ENCODE results near the gene ASAP2.

ASAP2 gene

GRCh38 chr2:9179572-9180201, 26.9 kb upstream of the ASAP2 start:
- DNase-seq (ENCODE audit: low read depth in 2 of 2): no peak

DNA sequence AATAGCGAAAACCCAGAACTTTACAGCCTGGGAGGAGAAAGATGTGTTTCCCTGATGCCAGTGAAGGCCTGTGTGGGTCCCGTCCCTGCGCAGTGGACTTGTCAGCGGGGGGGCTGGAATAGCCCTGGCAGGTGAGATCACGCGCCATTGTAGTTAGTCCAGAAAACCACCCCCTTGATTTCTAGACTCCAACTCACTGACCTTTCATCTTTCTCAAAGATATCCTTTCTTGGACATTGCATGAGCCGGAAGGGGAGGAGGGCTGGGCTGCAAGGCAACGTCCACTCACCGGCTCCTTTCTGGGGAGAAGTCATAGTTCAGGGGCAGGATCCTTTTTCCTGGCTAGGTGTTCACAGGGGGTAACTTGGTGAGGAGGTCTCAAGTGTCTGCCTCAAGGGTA, 22.3 kb upstream of the ASAP2 start:
- DNase-seq (ENCODE audit: low read depth in 2 of 2): no peak

DNA sequence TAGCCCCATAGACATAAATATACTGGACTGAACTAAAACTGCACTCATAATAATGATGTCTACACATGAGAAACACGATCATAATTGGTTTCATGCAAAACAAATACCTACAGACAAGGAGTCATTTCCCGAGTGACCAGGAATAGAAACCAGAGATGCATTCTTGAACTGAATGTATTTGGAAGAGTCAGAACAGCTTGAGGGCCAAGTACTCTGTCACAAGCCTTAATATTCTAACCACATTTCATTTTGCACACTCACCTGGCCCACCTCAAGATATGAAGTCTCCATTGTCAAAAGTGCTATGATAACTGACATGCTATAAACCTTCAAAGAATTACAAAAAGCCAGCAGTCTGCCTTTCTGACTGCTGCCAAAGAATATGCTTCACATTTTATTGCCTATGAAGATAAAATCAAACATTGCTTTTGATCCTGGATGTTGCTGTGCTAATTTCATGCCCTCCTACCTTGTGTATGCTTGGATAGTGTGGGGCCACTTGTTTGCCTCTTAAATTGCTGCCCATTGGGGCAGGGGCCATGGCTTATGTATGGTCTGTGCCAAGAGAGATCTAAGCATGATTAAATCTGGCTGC, 18.9 kb upstream of the ASAP2 start:
- DNase-seq (ENCODE audit: low read depth in 2 of 2): no peak

DNA sequence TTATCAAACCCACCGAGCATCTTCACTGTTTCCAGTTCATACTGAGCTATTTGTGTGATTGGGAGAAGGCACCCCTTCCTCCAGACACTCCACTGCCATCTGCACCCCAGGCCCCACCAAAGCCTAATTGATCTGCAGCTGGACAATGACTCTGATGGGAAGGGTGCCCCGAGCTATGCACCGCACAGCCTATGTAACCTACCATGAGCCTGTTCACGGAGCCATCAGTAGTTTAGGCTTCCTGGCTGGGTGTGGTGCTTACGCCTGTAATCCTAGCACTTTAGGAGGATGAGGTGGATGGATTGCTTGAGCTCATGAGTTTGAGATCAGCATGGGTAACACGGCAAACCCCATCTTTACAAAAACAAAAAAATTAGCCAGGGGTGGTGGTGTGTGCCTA, 17.8 kb upstream of the ASAP2 start:
- no peak for DNase-seq (ENCODE audit: low read depth in 2 of 2)

DNA sequence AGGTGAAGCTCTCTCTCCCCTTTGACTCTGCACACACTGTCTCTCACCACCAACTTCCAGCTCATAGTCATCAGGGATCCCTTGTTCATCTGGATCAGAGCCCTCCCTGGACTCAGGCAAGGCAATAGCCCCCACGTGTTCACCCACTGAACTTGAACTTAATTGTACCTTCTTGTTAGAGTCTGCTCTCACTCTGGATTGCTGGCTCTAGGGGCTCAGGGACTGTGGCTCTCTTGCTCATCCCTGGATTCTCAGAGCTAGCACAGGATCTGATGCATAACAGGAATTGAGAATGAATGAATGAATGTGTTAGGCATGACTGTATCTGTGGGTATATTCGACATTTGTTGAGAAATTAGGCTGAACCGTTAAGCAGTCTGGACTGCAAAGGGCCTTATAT, 16.7 kb upstream of the ASAP2 start:
- no peak for DNase-seq (ENCODE audit: low read depth in 2 of 2)

DNA sequence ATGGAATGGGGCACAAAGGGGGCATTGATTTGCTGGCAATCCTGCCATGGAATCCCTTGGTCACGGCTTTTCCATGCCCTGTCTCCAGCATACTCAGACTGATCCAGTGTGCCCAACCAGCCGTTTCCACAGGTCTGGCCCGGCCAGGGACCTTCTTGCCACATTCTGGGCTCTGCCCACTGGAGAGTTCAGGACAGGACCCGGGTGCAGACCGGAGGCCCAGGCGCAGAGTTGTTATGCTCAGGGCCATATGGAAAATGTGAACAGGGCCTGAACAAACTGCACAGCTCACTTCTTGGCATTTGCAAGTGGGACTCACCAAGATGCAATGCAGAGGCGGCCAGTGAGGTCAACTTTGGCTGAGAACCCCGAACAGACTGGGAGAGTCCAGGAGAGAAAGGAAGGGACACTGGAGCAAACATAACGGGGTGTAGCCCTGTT, 15.6 kb upstream of the ASAP2 start:
- no peak for DNase-seq (ENCODE audit: low read depth in 2 of 2)

DNA sequence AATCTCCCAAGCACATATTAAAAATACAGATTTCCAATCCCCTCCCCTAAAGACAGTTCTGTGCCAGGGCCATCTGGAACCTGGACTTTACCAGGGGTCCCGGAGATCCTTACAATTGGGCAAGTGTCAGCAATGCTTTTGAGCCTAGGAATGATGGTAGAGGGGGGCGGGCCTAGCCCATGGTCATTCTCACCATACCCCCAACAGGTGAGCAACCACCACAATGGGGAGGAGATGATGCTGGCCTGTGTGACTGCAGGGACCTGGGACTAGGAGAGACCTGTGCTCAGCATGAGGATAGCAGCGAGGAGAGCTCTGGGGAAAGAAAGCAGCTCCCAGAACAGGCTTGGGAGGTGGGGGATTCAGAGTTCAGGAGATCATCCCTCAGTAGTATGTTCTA, 13.9 kb upstream of the ASAP2 start:
- no peak for DNase-seq (ENCODE audit: low read depth in 2 of 2)

DNA sequence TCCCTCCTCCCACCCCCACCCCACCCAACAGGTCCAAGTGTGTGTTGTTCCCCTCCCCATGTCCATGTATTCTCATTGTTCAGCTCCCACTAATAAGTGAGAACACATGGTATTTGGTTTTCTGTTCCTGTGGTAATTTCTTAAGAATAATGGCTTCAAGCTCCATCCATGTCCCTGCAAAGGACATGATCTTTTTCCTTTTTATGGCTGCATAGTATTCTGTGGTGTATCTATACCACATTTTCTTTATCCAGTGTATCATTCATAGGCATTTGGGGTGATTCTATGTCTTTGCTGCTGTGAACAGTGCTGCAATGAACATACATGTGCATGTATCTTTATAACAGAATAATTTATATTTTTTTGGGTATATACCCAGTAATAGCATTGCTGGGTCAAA, 12.3 kb upstream of the ASAP2 start:
- DNase-seq (ENCODE audit: low read depth in 2 of 2): no peak

- no peak for DNase-seq (ENCODE audit: low read depth in 2 of 2)
These were observed 10.0 kb upstream of the ASAP2 start for GRCh38 chr2:9196637-9197036.

- DNase-seq (ENCODE audit: low read depth in 2 of 2): no peak
These were observed 8.7 kb upstream of the ASAP2 start for GRCh38 chr2:9197916-9198315.

GRCh38 chr2:9199716-9200632, 6.6 kb upstream of the ASAP2 start:
- no peak for DNase-seq (ENCODE audit: low read depth in 2 of 2)

DNA sequence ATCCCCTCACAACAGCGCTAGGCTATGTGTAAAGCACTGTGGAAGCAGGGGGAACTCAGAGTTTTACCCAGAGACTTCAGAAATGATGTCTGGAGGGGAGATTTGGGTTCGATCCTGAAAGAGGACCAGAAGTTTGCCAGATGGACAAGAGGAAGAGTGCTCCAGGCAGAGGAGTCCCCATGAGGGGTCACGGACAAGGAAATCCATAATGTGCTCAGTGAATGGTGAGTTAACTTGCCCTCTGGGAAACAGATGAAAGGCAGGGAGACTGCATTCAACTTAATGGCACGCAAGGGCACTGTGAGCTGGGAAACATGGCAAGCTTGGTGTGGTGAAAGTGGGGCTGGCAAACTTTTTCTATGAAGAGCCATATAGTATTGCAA, 6.0 kb upstream of the ASAP2 start:
- DNase-seq (ENCODE audit: low read depth in 2 of 2): no peak

DNA sequence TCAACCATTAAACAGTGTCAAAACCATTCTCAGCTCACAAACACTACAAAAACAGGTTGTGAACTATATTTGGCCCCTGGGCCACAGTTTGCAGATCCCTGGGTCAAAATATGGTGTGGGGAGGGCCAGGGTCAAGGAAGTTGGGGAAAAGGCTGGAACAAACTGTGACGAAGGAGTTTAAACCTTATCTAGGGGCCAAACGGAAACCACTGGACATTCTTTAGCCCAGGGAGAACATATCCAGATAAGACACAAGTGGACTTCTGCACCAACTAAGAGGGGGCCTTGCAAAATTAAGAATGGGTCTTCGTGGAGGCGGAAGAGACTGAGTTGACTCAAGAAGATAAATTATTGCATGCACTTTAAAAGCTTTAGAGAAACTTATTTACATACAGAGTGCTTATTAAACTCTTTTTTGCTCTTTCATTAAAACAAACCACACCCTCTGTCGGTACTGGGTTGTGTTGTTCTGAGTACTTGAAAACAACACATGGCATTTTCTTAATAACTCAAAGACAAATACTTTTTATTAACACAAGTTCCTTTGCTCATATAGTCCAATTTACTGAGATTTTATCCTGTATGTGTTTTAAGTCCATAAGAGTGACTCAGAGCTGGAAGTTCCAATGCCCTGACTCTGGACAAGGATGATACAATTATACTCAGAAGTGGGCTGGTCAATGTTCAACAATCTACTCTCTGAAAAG, 5.3 kb upstream of the ASAP2 start:
- DNase-seq (ENCODE audit: low read depth in 2 of 2): no peak

GRCh38 chr2:9203006-9203405, 3.6 kb upstream of the ASAP2 start:
- DNase-seq (ENCODE audit: low read depth in 2 of 2): no peak

DNA sequence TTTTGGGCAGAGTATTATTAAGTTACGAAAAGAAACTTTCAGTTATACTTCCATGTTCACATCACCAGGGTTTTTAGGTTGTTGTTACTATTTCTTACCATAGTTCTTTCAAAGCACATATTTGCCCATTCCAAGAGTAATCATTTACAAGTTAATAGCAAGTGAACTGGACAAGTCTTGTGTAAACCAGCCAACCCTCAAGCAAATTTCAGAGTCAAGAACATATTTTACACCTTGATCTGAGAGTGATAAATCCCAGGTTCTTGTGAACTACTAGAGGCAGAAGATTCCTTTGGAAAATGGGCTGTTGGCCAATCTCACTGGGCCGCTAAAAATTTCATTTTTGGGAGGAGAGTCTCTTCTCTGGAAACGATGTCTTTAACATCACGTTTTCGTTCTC, 2.7 kb upstream of the ASAP2 start:
- DNase-seq (ENCODE audit: low read depth in 2 of 2): no peak

DNA sequence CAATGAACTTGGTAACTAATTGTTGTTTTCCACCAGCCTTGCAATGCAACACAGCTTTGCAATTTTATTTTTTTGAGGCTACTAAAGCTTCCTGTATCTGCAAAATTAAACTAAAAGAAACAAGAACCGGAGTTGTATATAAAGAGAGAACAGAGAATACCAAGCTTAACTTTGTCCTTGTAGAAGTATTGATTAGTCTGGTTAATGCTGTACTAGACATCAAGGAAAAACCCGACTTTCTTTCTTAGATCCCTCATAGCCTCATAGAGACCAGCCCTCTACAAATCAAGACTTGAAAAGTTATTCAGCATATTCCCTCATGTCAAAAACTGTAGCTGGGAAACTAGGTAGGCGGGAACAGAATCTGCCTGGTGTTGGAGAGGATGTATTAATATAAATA, 1.7 kb upstream of the ASAP2 start:
- DNase-seq (ENCODE audit: low read depth in 2 of 2): no peak

DNA sequence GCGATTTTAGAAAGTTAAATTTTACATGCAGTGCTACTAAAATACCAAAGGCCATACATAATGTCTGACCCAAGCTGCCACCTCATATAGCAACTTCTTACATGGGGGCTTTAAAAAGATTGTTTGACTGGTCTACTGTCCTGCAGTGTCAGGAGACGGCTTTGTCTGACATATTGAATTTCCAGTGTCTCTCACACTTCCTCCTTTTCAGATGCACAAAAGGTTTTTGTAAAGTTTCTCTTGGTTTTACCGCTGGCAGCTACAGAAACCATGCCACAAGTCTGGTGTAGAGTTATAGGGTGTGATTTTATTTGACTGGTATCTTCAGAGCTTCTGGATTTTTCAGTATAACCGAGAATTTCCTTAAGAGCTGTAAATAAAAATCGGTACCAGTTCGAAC, 1.1 kb upstream of the ASAP2 start:
- no peak for DNase-seq (ENCODE audit: low read depth in 2 of 2)

DNA sequence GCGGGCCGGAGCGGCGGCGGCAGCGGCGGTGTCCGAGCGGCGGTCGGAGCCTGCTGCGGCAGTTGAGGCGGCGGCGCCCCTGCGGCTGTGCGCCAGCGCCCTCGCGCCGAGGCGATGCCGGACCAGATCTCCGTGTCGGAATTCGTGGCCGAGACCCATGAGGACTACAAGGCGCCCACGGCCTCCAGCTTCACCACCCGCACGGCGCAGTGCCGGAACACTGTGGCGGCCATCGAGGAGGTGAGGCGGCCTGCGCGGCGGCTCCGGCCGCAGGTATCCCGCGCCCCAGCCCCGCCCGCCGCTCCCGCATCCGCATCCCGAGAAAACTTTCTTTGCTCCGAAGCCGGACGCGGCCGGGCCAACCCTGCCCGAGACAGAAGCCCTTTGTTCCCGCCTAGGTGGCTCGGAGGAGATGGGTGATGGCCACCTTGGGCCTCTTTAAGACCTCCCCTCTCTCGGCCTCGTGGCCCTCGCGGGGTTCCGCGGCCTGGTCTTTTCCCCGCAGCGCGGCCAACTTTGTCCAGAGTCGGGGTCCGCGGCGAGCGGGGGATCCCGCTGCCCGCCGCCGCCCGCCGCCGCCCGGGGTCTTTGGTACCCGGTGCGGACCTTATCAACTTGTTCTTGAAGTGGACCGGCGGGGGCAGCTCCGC, 504 bp downstream of the ASAP2 start:
- DNase-seq (ENCODE audit: low read depth in 2 of 2): no peak

- no peak for DNase-seq (ENCODE audit: low read depth in 2 of 2)
These were observed 1.2 kb downstream of the ASAP2 start for GRCh38 chr2:9207641-9208311.

DNA sequence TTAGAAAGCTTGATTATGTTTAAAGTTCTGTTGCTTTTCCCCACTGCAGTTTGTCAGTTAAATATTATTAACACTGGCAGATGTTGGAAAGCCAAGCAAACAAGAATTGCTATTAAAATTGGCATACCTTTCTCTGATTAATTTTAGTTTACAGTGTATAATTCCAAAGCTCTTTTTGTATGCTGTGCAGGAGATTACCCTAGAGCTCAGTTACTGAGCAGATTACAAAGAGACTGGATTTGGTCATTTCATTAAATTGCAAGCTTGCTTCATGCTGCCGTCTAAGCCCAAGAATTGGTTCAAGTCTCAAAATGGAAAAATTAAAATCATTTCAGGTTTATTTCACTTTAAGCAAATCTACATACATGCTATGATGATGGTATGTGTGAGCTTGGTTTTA, 2.3 kb downstream of the ASAP2 start:
- no peak for DNase-seq (ENCODE audit: low read depth in 2 of 2)

- no peak for DNase-seq (ENCODE audit: low read depth in 2 of 2)
These were observed 3.4 kb downstream of the ASAP2 start for GRCh38 chr2:9210030-9210429.
